IMR-90 (cell line): ENCODE results near the gene C8B. TPM values are rescaled to one million over a fixed set of nuclear protein-coding genes. Genes with fewer than 3 reads are reported as not detected.

Source experiments
- ATAC-seq: fragments of 200-7000 bp; cut with Tn5 transposase; 2 replicates; pipeline ENCODE4 v1.9.1; 2020; ENCODE audit warnings: low read depth, mild to moderate bottlenecking, moderate library complexity
- BruUV-seq: library from RNA; stranded (reverse); fragments of 400-500 nt; replicated peaks from 2 replicates; lab custom pipeline; 2021; lab: Mats Ljungman, UMichigan
- CTCF ChIA-PET: fragments of 300-600 bp; formaldehyde crosslinking; extraction: SDS; loops from one replicate; lab custom pipeline; 2021; ENCODE audit warnings: antibody characterized with exemption; lab: Yijun Ruan, JAX
- POLR2A ChIA-PET: fragments of 300-600 bp; sonication (Branson Sonifier 250); formaldehyde crosslinking; loops from one replicate; lab custom pipeline; 2022; ENCODE audit warnings: antibody characterized with exemption; ENCODE audit not compliant: unreplicated experiment; lab: Charles Lee
- DNase-seq: peaks from one replicate; pipeline ENCODE4 v3.0.0; 2013
- H2AFZ ChIP-seq: replicated peaks from 2 replicates; pipeline ENCODE3; 2013; ENCODE audit warnings: low read length, mild to moderate bottlenecking; ENCODE audit not compliant: poor library complexity
- H2AK5ac ChIP-seq: 2 replicates; pipeline ENCODE4 v1.6.1; 2013; ENCODE audit warnings: low read depth, low read length, inconsistent platforms
- H2AK9ac ChIP-seq: replicated peaks from 2 replicates; pipeline ENCODE3; 2013; ENCODE audit warnings: mild to moderate bottlenecking, low read depth, low read length, moderate library complexity; ENCODE audit not compliant: poor library complexity
- H2BK120ac ChIP-seq: 2 replicates; pipeline ENCODE4 v1.6.1; 2013; ENCODE audit warnings: low read depth, low read length, inconsistent platforms
- H2BK15ac ChIP-seq: 3 replicates; pipeline ENCODE4 v1.6.1; 2013; ENCODE audit warnings: low read depth, low read length, inconsistent platforms
- H2BK20ac ChIP-seq: 2 replicates; pipeline ENCODE4 v1.6.1; 2013; ENCODE audit warnings: low read depth, mild to moderate bottlenecking, inconsistent platforms, low read length, moderate library complexity
- H2BK5ac ChIP-seq: 2 replicates; pipeline ENCODE4 v1.6.1; 2013; ENCODE audit warnings: mild to moderate bottlenecking, low read depth, low read length, inconsistent platforms; ENCODE audit not compliant: poor library complexity, severe bottlenecking
- H3K14ac ChIP-seq: replicated peaks from 2 replicates; pipeline ENCODE4 v1.6.1; 2013; ENCODE audit warnings: low read depth, low read length, inconsistent platforms
- H3K18ac ChIP-seq: 2 replicates; pipeline ENCODE4 v1.6.1; 2013; ENCODE audit warnings: low read depth, low read length, control low read depth
- H3K23ac ChIP-seq: 2 replicates; pipeline ENCODE4 v1.6.1; 2013; ENCODE audit warnings: low read depth, low read length, inconsistent platforms
- H3K27ac ChIP-seq: 2 replicates; pipeline ENCODE4 v1.5.1; 2013; ENCODE audit warnings: mild to moderate bottlenecking, control low read depth, low read length; ENCODE audit not compliant: insufficient read depth
- H3K27me3 ChIP-seq: 2 replicates; pipeline ENCODE4 v1.6.1; 2013; ENCODE audit warnings: low read length; ENCODE audit not compliant: control insufficient read depth, insufficient read depth
- H3K36me3 ChIP-seq: 2 replicates; pipeline ENCODE4 v1.6.1; 2013; ENCODE audit warnings: low read length, mixed read lengths; ENCODE audit not compliant: control insufficient read depth, insufficient read depth
- H3K4ac ChIP-seq: 2 replicates; pipeline ENCODE4 v1.6.1; 2013; ENCODE audit warnings: low read depth, low read length, inconsistent platforms
- H3K4me1 ChIP-seq: 2 replicates; pipeline ENCODE4 v1.6.1; 2013; ENCODE audit warnings: low read length, mixed read lengths; ENCODE audit not compliant: control insufficient read depth, insufficient read depth
- H3K4me2 ChIP-seq: 2 replicates; pipeline ENCODE4 v1.6.1; 2013; ENCODE audit warnings: low read depth, mild to moderate bottlenecking, control low read depth, low read length, moderate library complexity
- H3K4me3 ChIP-seq: 2 replicates; pipeline ENCODE4 v1.5.1; 2013; ENCODE audit warnings: low read depth, mild to moderate bottlenecking, control low read depth, low read length, moderate library complexity; ENCODE audit not compliant: insufficient read depth
- H3K56ac ChIP-seq: 2 replicates; pipeline ENCODE4 v1.6.1; 2013; ENCODE audit warnings: low read length, inconsistent platforms; ENCODE audit not compliant: insufficient read depth; ENCODE audit errors: extremely low read depth
- H3K79me1 ChIP-seq, 2 experiments: 2 replicates each; pipeline ENCODE4 v1.6.1; 2013; ENCODE audit warnings: low read length in 2 of 2, inconsistent platforms in 1 of 2, low read depth in 1 of 2
- H3K9ac ChIP-seq: 2 replicates; pipeline ENCODE4 v1.6.1; 2013; ENCODE audit warnings: low read depth, low read length, control low read depth
- H3K9me1 ChIP-seq: 2 replicates; pipeline ENCODE4 v1.6.1; 2013; ENCODE audit warnings: low read length, inconsistent platforms; ENCODE audit not compliant: insufficient read depth
- H3K9me3 ChIP-seq: 2 replicates; pipeline ENCODE4 v1.6.1; 2013; ENCODE audit warnings: low read length; ENCODE audit not compliant: control insufficient read depth, insufficient read depth
- H4K20me1 ChIP-seq: 2 replicates; pipeline ENCODE4 v1.6.1; 2013; ENCODE audit warnings: low read length, inconsistent platforms; ENCODE audit not compliant: insufficient read depth
- H4K5ac ChIP-seq: 2 replicates; pipeline ENCODE4 v1.6.1; 2013; ENCODE audit warnings: mild to moderate bottlenecking, low read depth, low read length, control low read depth
- H4K8ac ChIP-seq, 2 experiments: 2 replicates each; pipeline ENCODE4 v1.6.1; 2013; ENCODE audit warnings: low read depth in 2 of 2, low read length in 2 of 2, control low read depth in 1 of 2, inconsistent platforms in 1 of 2
- H4K91ac ChIP-seq: 2 replicates; pipeline ENCODE4 v1.6.1; 2013; ENCODE audit warnings: low read depth, low read length, inconsistent platforms; ENCODE audit not compliant: insufficient read depth
- CHD1 ChIP-seq: IDR thresholded peaks from 2 replicates; pipeline ENCODE4 v1.6.1; 2012; ENCODE audit warnings: low read depth, low read length, improper control_type of control experiment
- CTCF ChIP-seq: conservative IDR thresholded peaks from 2 replicates; pipeline ENCODE4 v1.5.1; 2012; ENCODE audit warnings: mild to moderate bottlenecking, low read depth, low read length, improper control_type of control experiment
- MAFK ChIP-seq: IDR thresholded peaks from 2 replicates; pipeline ENCODE4 v1.6.1; 2012; ENCODE audit warnings: low read depth, low read length, improper control_type of control experiment
- MXI1 ChIP-seq: IDR thresholded peaks from 2 replicates; pipeline ENCODE4 v1.6.1; 2012; ENCODE audit warnings: low read depth, mild to moderate bottlenecking, low read length, moderate library complexity, borderline replicate concordance
- POLR2A ChIP-seq: IDR thresholded peaks from 2 replicates; pipeline ENCODE4 v1.6.1; 2012; ENCODE audit warnings: mild to moderate bottlenecking, low read depth, low read length
- RFX5 ChIP-seq: IDR thresholded peaks from 2 replicates; pipeline ENCODE4 v1.8.0; 2012; ENCODE audit warnings: low read depth, mild to moderate bottlenecking, low read length, moderate library complexity
- WGBS, 2 experiments: methylation state at CpG; one replicate each; pipeline versions ENCODE4 v1.1.5 to v1.1.7; 2013; ENCODE audit warnings: missing lambda C conversion rate in 2 of 2; ENCODE audit not compliant: insufficient read length in 1 of 2; ENCODE audit errors: extremely low coverage in 2 of 2; 5-methylcytosine and 5-hydroxymethylcytosine counted together
- dilution Hi-C: fragments of 300-500 bp; cut with HindIII; formaldehyde crosslinking; loops from one replicate; pipeline ENCODE4 v1.14.3; 2018; ENCODE audit warnings: low sequenced_read_pairs; ENCODE audit not compliant: unreplicated experiment
- in situ Hi-C: fragments of 300-500 bp; cut with MboI; formaldehyde crosslinking; loops from 3 replicates; pipeline ENCODE4 v1.14.3; 2019; ENCODE audit warnings: low sequenced_read_pairs, inconsistent platforms, mixed read lengths
- intact Hi-C: fragments of 100-400 bp; cut with micrococcal nuclease; formaldehyde crosslinking; loops from 2 replicates; pipeline ENCODE4 v1.10.0; 2022
- polyA plus RNA-seq, 3 experiments: library from polyadenylated mRNA; depleted of rRNA; stranded (reverse); fragments of >200 nt; gene quantifications; 2 replicates each; pipeline ENCODE4 v1.2.3, GENCODE V29; 2012; ENCODE audit warnings: low replicate concordance in 1 of 3
- total RNA-seq: library from RNA; depleted of rRNA; stranded (reverse); fragments of >200 nt; gene quantifications from 2 replicates; pipeline ENCODE4 v1.2.3, GENCODE V29; 2012
- TF ChIP-seq, protein P1 (sequence below): fragments of 150-350 bp; IDR thresholded peaks from 2 replicates; pipeline ENCODE4 v1.6.1; 2017; ENCODE audit warnings: mild to moderate bottlenecking, antibody characterized with exemption, low read length, low read depth

The C8B gene
- total and polyA plus RNA-seq, 2 of the 4 experiments (the other 2 are of a cell fraction) = not detected

- H4K20me1 ChIP-seq = no peaks in the 10 kb centered on the region
These were observed 26.6 kb downstream of the C8B start for GRCh38 chr1:56939209-56939608.

More at GRCh38 chr1:56939209-56939608, 26.6 kb downstream of the C8B start:
- H2BK5ac ChIP-seq = no peak overlapping the region
- no peaks in the 10 kb centered on the region; the same call in 1 of the 2 replicates for H3K4me1 ChIP-seq
- DNase-seq = no peak
- dilution Hi-C loops = no loop called here
- H3K14ac ChIP-seq = no peak overlapping the region
- H2AK5ac ChIP-seq = no peak overlapping the region
- no peak overlapping the region for H2BK20ac ChIP-seq
- no peak overlapping the region for H3K9ac ChIP-seq
- H3K4ac ChIP-seq = no peak overlapping the region
- H2BK120ac ChIP-seq = no peak overlapping the region
- CTCF ChIA-PET = no interaction called here
- in situ Hi-C loops = no loop called here
- H3K27me3 ChIP-seq = peaks cover 7% of the 10 kb centered on the region
- intact Hi-C loops = no loop called here
- no peak overlapping the region for H3K23ac ChIP-seq
- H4K5ac ChIP-seq = no peak overlapping the region
- no peak overlapping the region for H3K18ac ChIP-seq
- H3K9me1 ChIP-seq = no peaks in the 10 kb centered on the region
- H2AFZ ChIP-seq = no peak overlapping the region
- no peak for ATAC-seq
- H3K27ac ChIP-seq = no peak overlapping the region
- 40% methylated on average over 1 of the region's 2 CpGs; no CpG with 5 or more reads in 1 of the 2 experiments for WGBS, 2 experiments
- no peaks in the 10 kb centered on the region for H3K79me1 ChIP-seq
- H3K9me3 ChIP-seq = no peaks in the 10 kb centered on the region
- no peak overlapping the region for H4K91ac ChIP-seq
- H3K4me2 ChIP-seq = no peak overlapping the region
- H3K36me3 ChIP-seq = no peaks in the 10 kb centered on the region
- H4K8ac ChIP-seq = no peak overlapping the region
- TF ChIP-seq MXI1 = no peak
- no peak for TF ChIP-seq RFX5
- no peak for TF ChIP-seq MAFK
- TF ChIP-seq, protein P1, sequence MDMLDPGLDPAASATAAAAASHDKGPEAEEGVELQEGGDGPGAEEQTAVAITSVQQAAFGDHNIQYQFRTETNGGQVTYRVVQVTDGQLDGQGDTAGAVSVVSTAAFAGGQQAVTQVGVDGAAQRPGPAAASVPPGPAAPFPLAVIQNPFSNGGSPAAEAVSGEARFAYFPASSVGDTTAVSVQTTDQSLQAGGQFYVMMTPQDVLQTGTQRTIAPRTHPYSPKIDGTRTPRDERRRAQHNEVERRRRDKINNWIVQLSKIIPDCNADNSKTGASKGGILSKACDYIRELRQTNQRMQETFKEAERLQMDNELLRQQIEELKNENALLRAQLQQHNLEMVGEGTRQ = no peak
- no peak for TF ChIP-seq CTCF
- TF ChIP-seq POLR2A = no peak
- no peak for TF ChIP-seq CHD1
- no peak overlapping the region for H3K56ac ChIP-seq
- no peak overlapping the region for H3K4me3 ChIP-seq
- no peak overlapping the region for H2AK9ac ChIP-seq
- BruUV-seq = no TSS peak
- POLR2A ChIA-PET = no interaction called here
- H2BK15ac ChIP-seq = no peak overlapping the region
